Activated T-cell treated with anti-CD3 and anti-CD28 coated beads, Interleukin-2, amount 50 U/mL, for 72 hours (primary cell): ENCODE measurements around the gene RPL26. TPM values are rescaled to one million over a fixed set of nuclear protein-coding genes. Genes with fewer than 3 reads are reported as not detected.
A peak's percentile ranks its signal among the peaks of the same experiment; 100 is the strongest.
"Not testable (repeated sequence)": the region's sequence is repeated elsewhere in the genome, so short reads cannot be mapped to it uniquely, and the experiment has no call there.

ENCODE experiments used
- ATAC-seq, 2 donors: fragments of 150-1000 bp; cut with Tn5 transposase; replicated peaks in 1 of 2; 2 replicates each; pipeline ENCODE4 v1.10.0; 2021; ENCODE audit warnings: moderate library complexity in 2 of 2, mild to moderate bottlenecking in 1 of 2
- DNase-seq, 2 donors: peaks; one replicate each; pipeline ENCODE4 v3.0.0; 2021 to 2022; ENCODE audit warnings: mixed read lengths in 1 of 2
- H3K27ac Mint-ChIP-seq: one replicate; pipeline ENCODE4 v1.8.0; 2022; ENCODE audit warnings: mild to moderate bottlenecking, moderate library complexity, mixed read lengths
- H3K27me3 Mint-ChIP-seq: one replicate; pipeline ENCODE4 v1.8.0; 2022; ENCODE audit warnings: low read depth, mixed read lengths
- H3K36me3 Mint-ChIP-seq, 2 donors: one replicate each; pipeline ENCODE4 v1.8.0; 2022; ENCODE audit warnings: mixed read lengths in 2 of 2, mild to moderate bottlenecking in 1 of 2; ENCODE audit not compliant: insufficient read depth in 2 of 2
- H3K4me1 Mint-ChIP-seq: one replicate; pipeline ENCODE4 v1.8.0; 2022; ENCODE audit warnings: low read depth, mixed read lengths
- H3K4me3 Mint-ChIP-seq, 2 donors: one replicate each; pipeline ENCODE4 v1.8.0; 2022; ENCODE audit warnings: mild to moderate bottlenecking in 2 of 2, mixed read lengths in 2 of 2, moderate library complexity in 2 of 2
- H3K9me3 Mint-ChIP-seq, 2 donors: one replicate each; pipeline ENCODE4 v1.8.0; 2022; ENCODE audit warnings: mixed read lengths in 2 of 2
- total RNA-seq, 2 donors: library from RNA; stranded (reverse); gene quantifications; one replicate each; pipeline ENCODE4 v1.2.3, GENCODE V29; 2022

The RPL26 gene
- total RNA-seq, 2 donors from 2014 or later = 3,459 to 3,692 TPM

GRCh38 chr17:8391711-8392110 is 8.7 kb upstream of the RPL26 start:
- no peak overlapping the region for H3K4me3 Mint-ChIP-seq
- H3K9me3 Mint-ChIP-seq = no peaks in the 10 kb centered on the region
- H3K4me1 Mint-ChIP-seq = peaks cover 10% of the 10 kb centered on the region
- H3K27me3 Mint-ChIP-seq = no peaks in the 10 kb centered on the region
- no peak for DNase-seq
- no peak overlapping the region for H3K27ac Mint-ChIP-seq
- ATAC-seq = no peak
- H3K36me3 Mint-ChIP-seq = no peaks in the 10 kb centered on the region

DNA sequence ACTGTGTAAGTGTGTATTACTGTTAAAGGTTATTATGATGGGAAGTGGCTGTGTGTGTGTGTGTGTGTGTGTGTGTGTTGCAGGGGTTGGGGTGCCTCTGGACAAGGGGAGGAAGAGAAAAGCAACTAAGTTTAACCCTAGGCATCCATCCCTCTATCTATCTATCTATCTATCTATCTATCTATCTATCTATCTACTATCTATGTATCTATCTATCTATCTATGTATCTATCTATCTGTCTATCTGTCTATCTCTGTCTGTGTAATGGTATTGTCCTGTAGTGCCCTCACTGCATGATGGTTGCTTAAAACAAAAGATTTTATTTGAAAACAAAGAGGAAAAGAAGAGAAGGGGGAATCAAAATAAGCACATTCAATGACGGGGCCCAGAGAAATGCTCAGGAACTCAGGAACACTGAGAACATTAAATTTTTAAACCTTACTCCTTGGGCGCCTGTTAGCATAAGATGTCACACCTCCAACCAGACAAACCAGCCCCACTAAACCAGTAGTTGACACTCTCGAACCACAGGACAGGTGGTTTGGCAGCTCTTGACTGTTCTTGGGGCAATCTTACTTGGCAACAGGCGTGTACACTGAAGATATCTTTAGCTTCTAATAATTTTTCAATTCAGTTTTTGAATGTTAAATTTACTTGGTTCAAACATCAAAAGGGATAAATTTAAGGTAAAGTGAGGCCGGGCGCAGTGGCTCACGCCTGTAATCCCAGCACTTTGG is 5.1 kb upstream of the RPL26 start:
- Mint-ChIP-seq H3K27ac (peak overlapping the region; percentile 64), H3K4me1 (peaks cover 17% of the 10 kb centered on the region), H3K27me3 (no peaks in the 10 kb centered on the region), H3K4me3 (no peak overlapping the region), H3K9me3 (no peaks in the 10 kb centered on the region), H3K36me3 (peaks cover under 1% of the 10 kb centered on the region in 2 donors)
- ATAC-seq (no peak), DNase-seq (no peak)

GRCh38 chr17:8386841-8387240 is 3.8 kb upstream of the RPL26 start:
- Mint-ChIP-seq H3K36me3 (peaks cover 8 to 12% of the 10 kb centered on the region in 2 donors), H3K27me3 (no peaks in the 10 kb centered on the region), H3K27ac (no peak overlapping the region), H3K4me3 (peak overlapping the region in 1 of 2 donors; percentile 38), H3K4me1 (peaks cover 21% of the 10 kb centered on the region), H3K9me3 (no peaks in the 10 kb centered on the region)
- no peak for DNase-seq
- no peak for ATAC-seq

- ATAC-seq (no peak), DNase-seq (no peak)
- H3K27ac Mint-ChIP-seq = peak overlapping the region; percentile 91
- peak overlapping the region; percentile 99 for H3K4me3 Mint-ChIP-seq
- H3K4me1 Mint-ChIP-seq = peaks cover 39% of the 10 kb centered on the region
- peaks cover 14 to 25% of the 10 kb centered on the region in 2 donors for H3K36me3 Mint-ChIP-seq
- H3K9me3 Mint-ChIP-seq = no peaks in the 10 kb centered on the region
- H3K27me3 Mint-ChIP-seq = no peaks in the 10 kb centered on the region
Observed at GRCh38 chr17:8384801-8385378, 1.9 kb upstream of the RPL26 start.

- ATAC-seq = no peak
- peak overlapping the region; percentile 96 for H3K27ac Mint-ChIP-seq
- no peaks in the 10 kb centered on the region for H3K27me3 Mint-ChIP-seq
- H3K36me3 Mint-ChIP-seq = peaks cover 18 to 39% of the 10 kb centered on the region in 2 donors
- peaks cover 60% of the 10 kb centered on the region for H3K4me1 Mint-ChIP-seq
- DNase-seq = no peak
- H3K9me3 Mint-ChIP-seq = no peaks in the 10 kb centered on the region
- peak overlapping the region; percentile 99 for H3K4me3 Mint-ChIP-seq
Observed at GRCh38 chr17:8382880-8383142, 182 bp downstream of the RPL26 start.

GRCh38 chr17:8382052-8382879 is 727 bp downstream of the RPL26 start:
- H3K9me3 Mint-ChIP-seq = no peaks in the 10 kb centered on the region
- peaks cover 18 to 44% of the 10 kb centered on the region in 2 donors for H3K36me3 Mint-ChIP-seq
- peak overlapping the region; percentile 99 for H3K4me3 Mint-ChIP-seq
- H3K27me3 Mint-ChIP-seq = no peaks in the 10 kb centered on the region
- H3K27ac Mint-ChIP-seq = peak overlapping the region; percentile 96
- peaks cover 65% of the 10 kb centered on the region for H3K4me1 Mint-ChIP-seq
- no peak for ATAC-seq
- no peak for DNase-seq

DNA sequence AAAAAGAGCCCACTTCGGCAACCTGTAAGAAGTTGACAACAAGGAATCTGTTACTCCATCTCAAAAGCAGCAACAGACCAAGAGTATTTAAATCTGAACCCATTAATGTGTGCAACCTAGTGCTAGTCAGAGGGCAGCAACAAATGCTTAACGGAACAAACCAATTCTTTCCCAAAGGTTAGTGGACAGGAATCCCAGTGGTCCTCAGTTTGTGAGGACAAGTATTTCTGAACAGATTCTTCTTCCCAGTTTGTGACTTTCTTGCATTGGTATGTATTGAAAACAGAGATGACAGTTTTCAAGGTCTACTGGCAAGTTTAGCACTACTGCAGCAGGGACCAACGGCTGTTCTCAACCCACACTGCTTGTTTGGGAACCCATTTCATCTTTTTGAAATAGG is 2.9 kb downstream of the RPL26 start:
- H3K36me3 Mint-ChIP-seq = peaks cover 18 to 46% of the 10 kb centered on the region in 2 donors
- H3K4me1 Mint-ChIP-seq = peaks cover 79% of the 10 kb centered on the region
- H3K9me3 Mint-ChIP-seq = no peaks in the 10 kb centered on the region
- no peaks in the 10 kb centered on the region for H3K27me3 Mint-ChIP-seq
- ATAC-seq (no peak), DNase-seq (no peak)
- H3K4me3 Mint-ChIP-seq = peak overlapping the region; percentile 99
- peak overlapping the region; percentile 95 for H3K27ac Mint-ChIP-seq

DNA sequence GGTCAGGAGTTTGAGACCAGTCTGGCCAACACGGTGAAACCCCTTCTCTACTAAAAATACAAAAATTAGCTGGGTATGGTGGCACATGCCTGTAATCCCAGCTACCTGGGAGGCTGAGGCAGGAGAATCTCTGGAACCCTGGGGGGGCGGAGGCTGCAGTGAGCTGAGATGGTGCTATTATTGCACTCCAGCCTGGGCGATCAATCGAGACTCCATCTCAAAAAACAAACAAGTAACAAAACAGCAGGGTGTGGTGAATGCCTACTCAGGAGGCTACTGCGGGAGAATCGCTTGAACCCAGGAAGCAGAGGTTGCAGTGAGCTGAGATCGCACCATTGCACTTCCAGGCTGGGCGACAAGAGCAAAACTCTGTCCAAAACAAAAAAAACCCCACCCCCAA is 4.9 kb downstream of the RPL26 start:
- peaks cover 18 to 46% of the 10 kb centered on the region in 2 donors for H3K36me3 Mint-ChIP-seq
- not testable (repeated sequence) for H3K27me3 Mint-ChIP-seq, ATAC-seq, DNase-seq, H3K9me3 Mint-ChIP-seq
- H3K27ac Mint-ChIP-seq = peak overlapping the region; percentile 31
- peak overlapping the region; percentile 45 to 87 for H3K4me3 Mint-ChIP-seq
- H3K4me1 Mint-ChIP-seq = peaks cover 69% of the 10 kb centered on the region

DNA sequence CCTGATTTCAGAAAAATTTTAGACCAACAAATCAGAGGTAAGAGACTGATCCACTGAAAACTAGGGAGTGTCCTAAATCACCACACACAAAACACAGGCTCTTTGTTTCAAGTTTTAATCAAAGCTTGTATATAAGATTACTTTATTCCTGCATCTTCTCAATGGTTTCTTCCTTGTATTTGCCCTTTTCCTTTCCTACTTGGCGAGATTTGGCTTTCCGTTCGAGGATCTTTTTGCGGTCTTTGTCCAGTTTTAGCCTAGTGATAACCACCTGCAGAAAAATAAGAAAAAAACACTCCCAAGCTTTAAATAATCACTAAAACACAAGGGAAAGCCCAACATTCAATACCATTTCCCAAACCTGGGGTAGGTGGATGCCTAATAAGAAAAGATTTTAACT is 5.6 kb downstream of the RPL26 start:
- H3K4me3 Mint-ChIP-seq = peak overlapping the region; percentile 44 to 87
- ATAC-seq = no peak
- H3K4me1 Mint-ChIP-seq = peaks cover 64% of the 10 kb centered on the region

GRCh38 chr17:8376271-8377067 is 6.5 kb downstream of the RPL26 start, which contains the start of gene KRABD2:
Gene KRABD2 (minus strand): TSS chr17:8376704.
- Mint-ChIP-seq H3K36me3 (peaks cover 9 to 34% of the 10 kb centered on the region in 2 donors), H3K4me1 (peaks cover 62% of the 10 kb centered on the region), H3K4me3 (peak within 1 kb of the TSS; percentile 87 to 90)

More for the DNA sequence above, 5.6 kb downstream of the RPL26 start:
- Mint-ChIP-seq H3K27me3 (no peaks in the 10 kb centered on the region), H3K27ac (peak overlapping the region; percentile 31), H3K36me3 (peaks cover 11 to 39% of the 10 kb centered on the region in 2 donors), H3K9me3 (no peaks in the 10 kb centered on the region)
- DNase-seq = no peak

GRCh38 chr17:8375738-8376259 is 7.2 kb downstream of the RPL26 start:
- Mint-ChIP-seq H3K4me1 (peaks cover 56% of the 10 kb centered on the region), H3K9me3 (no peaks in the 10 kb centered on the region), H3K27me3 (no peaks in the 10 kb centered on the region), H3K4me3 (peak overlapping the region; percentile 87 to 90), H3K36me3 (peaks cover 6 to 27% of the 10 kb centered on the region in 2 donors), H3K27ac (peak overlapping the region; percentile 85)
- no peak for DNase-seq
- ATAC-seq = peak in 1 of 2 donors; percentile 5

More at GRCh38 chr17:8376271-8377067, 6.5 kb downstream of the RPL26 start, which contains the start of gene KRABD2:
- H3K27ac Mint-ChIP-seq = peak within 1 kb of the TSS; percentile 85
- no peaks in the 10 kb centered on the region for H3K9me3 Mint-ChIP-seq
- DNase-seq (peak; percentile 94), ATAC-seq (peak; percentile 98 to 100)
- no peaks in the 10 kb centered on the region for H3K27me3 Mint-ChIP-seq

- DNase-seq, H3K4me3 Mint-ChIP-seq, ATAC-seq, H3K27ac Mint-ChIP-seq, H3K27me3 Mint-ChIP-seq, H3K9me3 Mint-ChIP-seq: not testable (repeated sequence)
- peaks cover 36% of the 10 kb centered on the region for H3K4me1 Mint-ChIP-seq
- H3K36me3 Mint-ChIP-seq = peaks cover 8 to 14% of the 10 kb centered on the region in 2 donors
Observed at GRCh38 chr17:8373856-8374255, 9.1 kb downstream of the RPL26 start.
